Upper lobe of left lung (tissue), 4 donors: Measurements from ENCODE around the gene EXOC1L.

Source experiments
- POLR2AphosphoS5 ChIP-seq, 2 donors: sonication (generic); formaldehyde crosslinking; IDR thresholded peaks; one replicate each; pipeline ENCODE4 v1.5.1; 2017; ENCODE audit warnings: antibody characterized with exemption in 2 of 2
- TF ChIP-seq, protein P1 (sequence below), 6 experiments: fragments of 450-650 bp in 4 of 6; fragments of 200-600 bp in 2 of 6; sonication (generic) in 2 of 6; IDR thresholded peaks; one replicate each; pipeline ENCODE4 v1.5.1; 2016 to 2019; ENCODE audit warnings: antibody characterized with exemption in 6 of 6

DNA sequence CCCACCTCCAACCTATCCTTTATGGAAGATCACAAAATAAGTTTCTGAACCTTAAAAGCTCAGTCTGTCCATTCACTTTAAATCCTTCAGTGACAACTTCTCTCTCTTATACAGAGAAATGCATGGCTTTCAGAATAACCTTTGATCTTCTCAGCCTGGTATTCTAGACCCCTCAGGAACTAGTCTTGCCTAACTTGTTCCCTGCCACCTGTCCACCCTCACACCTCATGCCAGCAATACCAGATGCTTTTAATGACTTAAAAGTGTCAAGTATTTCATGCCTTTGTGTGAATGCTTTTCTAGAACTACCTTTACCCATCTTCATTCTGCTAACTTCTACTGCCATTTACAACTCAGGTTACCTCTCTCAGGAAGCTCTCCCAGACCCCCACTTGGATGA, 7.4 kb downstream of the EXOC1L start:
- TF ChIP-seq POLR2AphosphoS5 (IDR thresholded peaks at IDR 0.05) = no peak
- TF ChIP-seq, protein P1, sequence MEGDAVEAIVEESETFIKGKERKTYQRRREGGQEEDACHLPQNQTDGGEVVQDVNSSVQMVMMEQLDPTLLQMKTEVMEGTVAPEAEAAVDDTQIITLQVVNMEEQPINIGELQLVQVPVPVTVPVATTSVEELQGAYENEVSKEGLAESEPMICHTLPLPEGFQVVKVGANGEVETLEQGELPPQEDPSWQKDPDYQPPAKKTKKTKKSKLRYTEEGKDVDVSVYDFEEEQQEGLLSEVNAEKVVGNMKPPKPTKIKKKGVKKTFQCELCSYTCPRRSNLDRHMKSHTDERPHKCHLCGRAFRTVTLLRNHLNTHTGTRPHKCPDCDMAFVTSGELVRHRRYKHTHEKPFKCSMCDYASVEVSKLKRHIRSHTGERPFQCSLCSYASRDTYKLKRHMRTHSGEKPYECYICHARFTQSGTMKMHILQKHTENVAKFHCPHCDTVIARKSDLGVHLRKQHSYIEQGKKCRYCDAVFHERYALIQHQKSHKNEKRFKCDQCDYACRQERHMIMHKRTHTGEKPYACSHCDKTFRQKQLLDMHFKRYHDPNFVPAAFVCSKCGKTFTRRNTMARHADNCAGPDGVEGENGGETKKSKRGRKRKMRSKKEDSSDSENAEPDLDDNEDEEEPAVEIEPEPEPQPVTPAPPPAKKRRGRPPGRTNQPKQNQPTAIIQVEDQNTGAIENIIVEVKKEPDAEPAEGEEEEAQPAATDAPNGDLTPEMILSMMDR (IDR thresholded peaks at IDR 0.05) = no peak
